PC-9 (cell line): ENCODE results near the gene IMMP2L.

Experiments used
- CTCF ChIP-seq: fragments of 200-600 bp; sonication (generic); conservative IDR thresholded peaks from 2 replicates; pipeline ENCODE4 v1.6.1; 2017; ENCODE audit warnings: mixed run types, antibody characterized with exemption, mild to moderate bottlenecking, moderate library complexity
- EZH2 ChIP-seq: fragments of 200-600 bp; sonication (generic); IDR thresholded peaks from 2 replicates; pipeline ENCODE4 v1.8.0; 2017; ENCODE audit warnings: antibody characterized with exemption, low read depth

DNA sequence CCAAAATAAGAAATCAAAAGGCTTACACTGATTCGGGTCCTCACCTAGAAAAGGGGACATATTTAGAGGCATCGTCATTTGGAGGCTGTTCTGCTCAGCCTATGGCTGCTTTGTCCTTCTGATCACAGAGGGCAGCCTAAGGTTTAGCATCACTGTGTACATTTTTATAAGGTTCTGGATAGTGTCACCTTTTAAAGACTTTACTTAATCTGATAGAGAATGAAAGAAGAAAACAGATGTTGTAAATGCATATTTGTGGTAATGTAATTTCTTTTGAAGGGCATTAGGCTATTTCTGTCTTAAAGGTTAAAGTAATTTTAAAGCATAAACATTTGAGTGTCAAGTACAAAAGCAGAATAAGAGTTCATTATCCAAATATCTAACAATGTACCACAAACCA is 916.7 kb downstream of the IMMP2L start:
- no peak for TF ChIP-seq CTCF
- no peak for TF ChIP-seq EZH2
